DOHH2 (cell line): ENCODE data around the gene HIVEP1.

Experiments
- H3F3A ChIP-seq: fragments of 200-600 bp; sonication (generic), shearing (Covaris generic); 2 replicates; pipeline ENCODE4 v1.6.0; 2016; ENCODE audit warnings: antibody characterized with exemption, mild to moderate bottlenecking; ENCODE audit not compliant: control insufficient read depth, insufficient read depth
- H3K27ac ChIP-seq: fragments of 200-600 bp; sonication (generic); 2 replicates; pipeline ENCODE4 v1.5.1; 2014; ENCODE audit warnings: low read depth, mild to moderate bottlenecking, low read length, moderate library complexity
- H3K27me3 ChIP-seq: fragments of 200-600 bp; sonication (generic); 2 replicates; pipeline ENCODE4 v1.6.1; 2014; ENCODE audit warnings: mild to moderate bottlenecking, low read length, mixed read lengths; ENCODE audit not compliant: control insufficient read depth
- H3K36me3 ChIP-seq: fragments of 200-600 bp; sonication (generic); 2 replicates; pipeline ENCODE4 v1.6.1; 2014; ENCODE audit warnings: mild to moderate bottlenecking, low read length, moderate library complexity, mixed read lengths; ENCODE audit not compliant: control insufficient read depth
- H3K4me1 ChIP-seq: fragments of 200-600 bp; sonication (generic); 2 replicates; pipeline ENCODE4 v1.6.1; 2014; ENCODE audit warnings: mild to moderate bottlenecking, low read length, mixed read lengths; ENCODE audit not compliant: control insufficient read depth
- H3K4me2 ChIP-seq: fragments of 200-600 bp; sonication (generic); 2 replicates; pipeline ENCODE4 v1.6.0; 2014; ENCODE audit warnings: mild to moderate bottlenecking, low read length, moderate library complexity
- H3K4me3 ChIP-seq: fragments of 200-600 bp; sonication (generic); 2 replicates; pipeline ENCODE4 v1.5.1; 2014; ENCODE audit warnings: mild to moderate bottlenecking, low read length, mixed read lengths
- H3K79me2 ChIP-seq: fragments of 200-600 bp; sonication (generic); 2 replicates; pipeline ENCODE4 v1.6.1; 2014; ENCODE audit warnings: mild to moderate bottlenecking, low read length, mixed read lengths; ENCODE audit not compliant: control insufficient read depth
- H3K9me2 ChIP-seq: fragments of 200-600 bp; sonication (generic); replicated peaks from 2 replicates; pipeline ENCODE4 v1.6.1; 2014; ENCODE audit warnings: mild to moderate bottlenecking, low read length, mixed read lengths; ENCODE audit not compliant: control insufficient read depth
- H3K9me3 ChIP-seq: fragments of 200-600 bp; sonication (generic); 2 replicates; pipeline ENCODE4 v1.6.1; 2014; ENCODE audit warnings: antibody characterized with exemption, low read length, mixed read lengths; ENCODE audit not compliant: control insufficient read depth, insufficient read depth
- H4K20me1 ChIP-seq: fragments of 200-600 bp; sonication (generic); 2 replicates; pipeline ENCODE4 v1.6.0; 2014; ENCODE audit warnings: low read depth, mild to moderate bottlenecking, antibody characterized with exemption, low read length, moderate library complexity; ENCODE audit not compliant: control insufficient read depth, insufficient read depth
- CTCF ChIP-seq: fragments of 200-600 bp; sonication (generic); IDR thresholded peaks from one replicate; pipeline ENCODE4 v1.5.1; 2014; ENCODE audit warnings: antibody characterized with exemption, mild to moderate bottlenecking, low read depth, low read length; ENCODE audit not compliant: poor library complexity, severe bottlenecking
- EZH2phosphoT487 ChIP-seq: fragments of 200-600 bp; sonication (generic); IDR thresholded peaks from 2 replicates; pipeline ENCODE4 v1.6.1; 2017; ENCODE audit warnings: borderline replicate concordance, mild to moderate bottlenecking, antibody characterized with exemption, low read length, moderate library complexity, mixed read lengths

Gene HIVEP1

GRCh38 chr6:12078014-12078413, 65.9 kb downstream of the HIVEP1 start:
- Histone ChIP-seq H3F3A (no peaks in the 10 kb centered on the region), H3K9me3 (no peaks in the 10 kb centered on the region), H3K27ac (no peak overlapping the region), H3K4me3 (no peak overlapping the region), H3K4me1 (peaks cover 13% of the 10 kb centered on the region), H3K4me2 (no peak overlapping the region), H3K9me2 (no peaks in the 10 kb centered on the region), H3K36me3 (no peaks in the 10 kb centered on the region), H4K20me1 (no peaks in the 10 kb centered on the region), H3K79me2 (peaks cover 21% of the 10 kb centered on the region), H3K27me3 (no peaks in the 10 kb centered on the region)
- TF ChIP-seq CTCF (no peak), EZH2phosphoT487 (no peak)

- H3K4me1 ChIP-seq = peaks cover 13% of the 10 kb centered on the region
- H3K4me3 ChIP-seq = no peak overlapping the region
- 0 out of 2 replicates have a peak, but pooled peaks cover 3% of the 10 kb centered on the region for H4K20me1 ChIP-seq
- no peaks in the 10 kb centered on the region for H3K9me2 ChIP-seq
- H3K9me3 ChIP-seq = no peaks in the 10 kb centered on the region
- H3K27ac ChIP-seq = no peak overlapping the region
- no peaks in the 10 kb centered on the region for H3F3A ChIP-seq
- H3K27me3 ChIP-seq = no peaks in the 10 kb centered on the region
- no peak overlapping the region for H3K4me2 ChIP-seq
- H3K36me3 ChIP-seq = no peaks in the 10 kb centered on the region
- no peak for TF ChIP-seq EZH2phosphoT487
- TF ChIP-seq CTCF = no peak
- H3K79me2 ChIP-seq = peaks cover 28% of the 10 kb centered on the region
Measured at GRCh38 chr6:12081771-12082170, 69.7 kb downstream of the HIVEP1 start.

GRCh38 chr6:12082368-12082767, 70.3 kb downstream of the HIVEP1 start:
- Histone ChIP-seq H4K20me1 (0 out of 2 replicates have a peak, but pooled peaks cover 3% of the 10 kb centered on the region), H3K27ac (no peak overlapping the region), H3K36me3 (no peaks in the 10 kb centered on the region), H3K9me2 (no peaks in the 10 kb centered on the region), H3F3A (no peaks in the 10 kb centered on the region), H3K4me2 (no peak overlapping the region), H3K9me3 (no peaks in the 10 kb centered on the region), H3K79me2 (peaks cover 27% of the 10 kb centered on the region), H3K4me1 (peaks cover 13% of the 10 kb centered on the region), H3K4me3 (no peak overlapping the region), H3K27me3 (no peaks in the 10 kb centered on the region)
- no peak for TF ChIP-seq EZH2phosphoT487

- no peak overlapping the region for H3K4me2 ChIP-seq
- no peaks in the 10 kb centered on the region for H3F3A ChIP-seq
- no peak overlapping the region for H3K27ac ChIP-seq
- peaks cover 27% of the 10 kb centered on the region for H3K79me2 ChIP-seq
- peaks cover 13% of the 10 kb centered on the region for H3K4me1 ChIP-seq
- TF ChIP-seq EZH2phosphoT487 = no peak
- no peak for TF ChIP-seq CTCF
- H4K20me1 ChIP-seq = 0 out of 2 replicates have a peak, but pooled peaks cover 3% of the 10 kb centered on the region
- H3K27me3 ChIP-seq = no peaks in the 10 kb centered on the region
- no peaks in the 10 kb centered on the region for H3K9me2 ChIP-seq
- H3K36me3 ChIP-seq = no peaks in the 10 kb centered on the region
- H3K4me3 ChIP-seq = no peak overlapping the region
- H3K9me3 ChIP-seq = no peaks in the 10 kb centered on the region
Measured at GRCh38 chr6:12083302-12083701, 71.2 kb downstream of the HIVEP1 start.
